Measurements from ENCODE around the gene SCN2A.
"Not testable (repeated sequence)": the region's sequence is repeated elsewhere in the genome, so short reads cannot be mapped to it uniquely, and the experiment has no call there.

SCN2A gene

GRCh38 chr2:165248238-165248637 lies 9.0 kb downstream of the SCN2A start:
- Histone ChIP-seq H3K36me3 (ENCODE audit: insufficient read depth) (no peaks in the 10 kb centered on the region), H3K27ac (no peak overlapping the region), H4K20me1 (ENCODE audit: insufficient read depth) (no peaks in the 10 kb centered on the region), H3K4me2 (no peak overlapping the region), H3K27me3 (ENCODE audit: insufficient read depth, low read depth) (no peaks in the 10 kb centered on the region), H2AFZ (ENCODE audit: low read depth) (no peak overlapping the region), H3K4me1 (ENCODE audit: low read depth, poor library complexity, severe bottlenecking) (no peaks in the 10 kb centered on the region), H3K4me3 (IDR thresholded peaks at IDR 0.05; ENCODE audit: insufficient read depth, low read depth, low read length) (no peak overlapping the region), H3K9ac (no peak overlapping the region), H3K79me2 (ENCODE audit: insufficient read depth, low read depth) (no peaks in the 10 kb centered on the region)
- TF ChIP-seq, protein P1, sequence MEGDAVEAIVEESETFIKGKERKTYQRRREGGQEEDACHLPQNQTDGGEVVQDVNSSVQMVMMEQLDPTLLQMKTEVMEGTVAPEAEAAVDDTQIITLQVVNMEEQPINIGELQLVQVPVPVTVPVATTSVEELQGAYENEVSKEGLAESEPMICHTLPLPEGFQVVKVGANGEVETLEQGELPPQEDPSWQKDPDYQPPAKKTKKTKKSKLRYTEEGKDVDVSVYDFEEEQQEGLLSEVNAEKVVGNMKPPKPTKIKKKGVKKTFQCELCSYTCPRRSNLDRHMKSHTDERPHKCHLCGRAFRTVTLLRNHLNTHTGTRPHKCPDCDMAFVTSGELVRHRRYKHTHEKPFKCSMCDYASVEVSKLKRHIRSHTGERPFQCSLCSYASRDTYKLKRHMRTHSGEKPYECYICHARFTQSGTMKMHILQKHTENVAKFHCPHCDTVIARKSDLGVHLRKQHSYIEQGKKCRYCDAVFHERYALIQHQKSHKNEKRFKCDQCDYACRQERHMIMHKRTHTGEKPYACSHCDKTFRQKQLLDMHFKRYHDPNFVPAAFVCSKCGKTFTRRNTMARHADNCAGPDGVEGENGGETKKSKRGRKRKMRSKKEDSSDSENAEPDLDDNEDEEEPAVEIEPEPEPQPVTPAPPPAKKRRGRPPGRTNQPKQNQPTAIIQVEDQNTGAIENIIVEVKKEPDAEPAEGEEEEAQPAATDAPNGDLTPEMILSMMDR (conservative IDR thresholded peaks at IDR 0.05; ENCODE audit: low read depth, low read length): no peak

- Histone ChIP-seq H3K36me3 (ENCODE audit: insufficient read depth) (no peaks in the 10 kb centered on the region), H3K27me3 (ENCODE audit: insufficient read depth, low read depth) (no peaks in the 10 kb centered on the region), H3K79me2 (ENCODE audit: insufficient read depth, low read depth) (no peaks in the 10 kb centered on the region), H3K27ac (no peak overlapping the region), H3K9ac (no peak overlapping the region), H3K4me1 (ENCODE audit: low read depth, poor library complexity, severe bottlenecking) (no peaks in the 10 kb centered on the region), H4K20me1 (ENCODE audit: insufficient read depth) (no peaks in the 10 kb centered on the region), H2AFZ (ENCODE audit: low read depth) (no peak overlapping the region), H3K4me3 (IDR thresholded peaks at IDR 0.05; ENCODE audit: insufficient read depth, low read depth, low read length) (no peak overlapping the region), H3K4me2 (no peak overlapping the region)
- TF ChIP-seq, protein P1 (conservative IDR thresholded peaks at IDR 0.05; ENCODE audit: low read depth, low read length): no peak
These were observed 12.2 kb downstream of the SCN2A start for GRCh38 chr2:165251366-165251765.

GRCh38 chr2:165253178-165253577 lies 14.0 kb downstream of the SCN2A start:
- no peaks in the 10 kb centered on the region; the same call in 1 of the 2 replicates for H3K36me3 ChIP-seq (ENCODE audit: insufficient read depth)
- H3K9ac ChIP-seq: no peak overlapping the region
- no peak overlapping the region for H3K4me2 ChIP-seq
- no peaks in the 10 kb centered on the region for H3K79me2 ChIP-seq (ENCODE audit: insufficient read depth, low read depth)
- H3K4me1 ChIP-seq (ENCODE audit: low read depth, poor library complexity, severe bottlenecking): no peaks in the 10 kb centered on the region
- no peak overlapping the region for H2AFZ ChIP-seq (ENCODE audit: low read depth)
- H4K20me1 ChIP-seq (ENCODE audit: insufficient read depth): no peaks in the 10 kb centered on the region
- H3K27me3 ChIP-seq (ENCODE audit: insufficient read depth, low read depth): no peaks in the 10 kb centered on the region
- TF ChIP-seq, protein P1 (conservative IDR thresholded peaks at IDR 0.05; ENCODE audit: low read depth, low read length): no peak
- no peak overlapping the region for H3K27ac ChIP-seq
- H3K4me3 ChIP-seq (IDR thresholded peaks at IDR 0.05; ENCODE audit: insufficient read depth, low read depth, low read length): no peak overlapping the region

DNA sequence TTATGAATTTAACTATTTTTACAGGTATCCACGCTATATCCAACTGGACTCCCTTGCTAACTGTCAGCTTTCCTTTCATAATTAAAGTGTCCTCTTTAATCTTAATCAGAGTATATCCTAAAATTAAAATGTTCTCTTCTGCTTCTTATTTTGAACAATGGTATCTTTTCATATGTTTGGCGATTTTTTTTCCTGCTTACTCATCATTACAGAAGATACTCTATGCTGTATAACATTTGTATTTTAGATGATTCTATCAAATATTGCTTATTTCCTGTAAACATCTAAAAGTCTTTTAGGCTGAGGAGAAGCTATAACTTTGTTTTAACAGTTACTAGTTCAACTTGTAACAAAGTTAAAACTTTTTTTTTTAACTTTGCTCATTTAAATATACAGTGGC lies 17.4 kb downstream of the SCN2A start:
- TF ChIP-seq, protein P1 (conservative IDR thresholded peaks at IDR 0.05; ENCODE audit: low read depth, low read length): no peak

GRCh38 chr2:165260347-165260746 lies 21.1 kb downstream of the SCN2A start:
- not testable (repeated sequence) for H3K9ac ChIP-seq; H3K4me1 ChIP-seq (ENCODE audit: low read depth, poor library complexity, severe bottlenecking); H3K36me3 ChIP-seq (ENCODE audit: insufficient read depth); H4K20me1 ChIP-seq (ENCODE audit: insufficient read depth); H3K4me2 ChIP-seq; H3K4me3 ChIP-seq (IDR thresholded peaks at IDR 0.05; ENCODE audit: insufficient read depth, low read depth, low read length); H2AFZ ChIP-seq (ENCODE audit: low read depth); H3K27me3 ChIP-seq (ENCODE audit: insufficient read depth, low read depth); H3K27ac ChIP-seq; H3K79me2 ChIP-seq (ENCODE audit: insufficient read depth, low read depth)

More for the DNA sequence above, 17.4 kb downstream of the SCN2A start:
- Histone ChIP-seq H3K27me3 (ENCODE audit: insufficient read depth, low read depth) (no peaks in the 10 kb centered on the region), H3K4me3 (IDR thresholded peaks at IDR 0.05; ENCODE audit: insufficient read depth, low read depth, low read length) (no peak overlapping the region), H3K4me1 (ENCODE audit: low read depth, poor library complexity, severe bottlenecking) (no peaks in the 10 kb centered on the region), H3K36me3 (ENCODE audit: insufficient read depth) (no peaks in the 10 kb centered on the region; the same call in 1 of the 2 replicates), H3K27ac (no peak overlapping the region), H3K79me2 (ENCODE audit: insufficient read depth, low read depth) (no peaks in the 10 kb centered on the region), H2AFZ (ENCODE audit: low read depth) (no peak overlapping the region), H4K20me1 (ENCODE audit: insufficient read depth) (no peaks in the 10 kb centered on the region), H3K9ac (no peak overlapping the region), H3K4me2 (no peak overlapping the region)

Measured in KMS-11 (cell line).